Stimulated activated CD4-positive, alpha-beta T cell treated with anti-CD3 and anti-CD28 coated beads, Interleukin-12 subunit alpha, Interleukin-12 subunit beta, amount 100 ng/mL, for 24 hours (primary cell): ENCODE data around the gene NUAK2.

ENCODE experiments used
- DNase-seq, 2 experiments: peaks; one replicate each; pipeline ENCODE4 v3.0.0-alpha.2; 2020; ENCODE audit warnings: low read depth in 2 of 2

The NUAK2 gene

DNA sequence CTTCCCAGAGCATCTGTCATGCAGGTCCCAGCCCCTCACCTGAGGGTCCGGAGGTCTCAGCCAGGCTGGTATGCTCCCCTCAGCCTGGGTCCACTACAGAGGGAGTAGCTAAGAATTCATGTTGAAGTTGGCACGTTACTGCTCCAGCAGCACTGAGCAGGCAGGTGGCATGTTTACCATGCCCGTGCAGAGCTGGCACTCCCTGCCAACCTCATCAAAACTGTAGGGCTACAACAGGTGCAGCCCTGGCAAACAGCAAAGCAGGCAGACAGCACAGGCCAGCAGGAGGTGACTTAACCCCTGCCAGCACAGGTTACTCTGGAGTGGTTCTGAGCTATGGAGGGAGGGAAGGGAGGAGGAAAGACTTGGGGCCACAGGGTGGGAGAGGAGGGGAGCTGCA lies 46.4 kb downstream of the NUAK2 start:
- DNase-seq = no peak

DNA sequence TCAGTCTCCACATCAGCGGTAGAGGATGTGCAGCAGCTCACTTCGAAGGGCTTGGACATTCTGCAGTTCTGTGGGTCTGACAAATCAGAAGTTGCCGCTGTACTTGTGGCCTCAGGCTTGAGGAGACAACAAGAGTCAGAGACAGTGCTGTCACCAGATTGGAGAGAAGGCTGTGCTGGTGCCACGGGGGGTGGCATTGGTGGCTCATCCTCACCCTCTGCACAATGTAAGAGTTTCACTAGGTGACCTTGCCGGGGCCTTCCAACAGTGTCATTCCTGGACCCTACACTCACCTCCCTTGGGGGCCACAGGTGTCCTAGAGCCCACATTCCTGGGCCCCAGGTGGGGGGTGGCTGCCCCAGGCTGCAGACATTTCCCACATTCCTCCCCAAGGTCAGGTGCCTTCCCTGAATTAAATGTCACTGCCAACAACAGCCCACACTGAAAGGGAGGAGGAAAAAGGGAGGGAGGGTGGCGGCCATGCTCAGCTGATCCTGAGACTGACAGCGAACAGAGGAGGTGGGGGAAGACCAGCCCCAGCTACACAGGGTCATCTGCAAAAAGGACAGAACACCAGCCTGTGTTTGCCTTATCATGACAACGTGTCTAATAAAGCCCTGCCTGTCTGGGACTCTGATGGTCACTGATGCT lies 47.4 kb downstream of the NUAK2 start:
- DNase-seq = no peak

DNA sequence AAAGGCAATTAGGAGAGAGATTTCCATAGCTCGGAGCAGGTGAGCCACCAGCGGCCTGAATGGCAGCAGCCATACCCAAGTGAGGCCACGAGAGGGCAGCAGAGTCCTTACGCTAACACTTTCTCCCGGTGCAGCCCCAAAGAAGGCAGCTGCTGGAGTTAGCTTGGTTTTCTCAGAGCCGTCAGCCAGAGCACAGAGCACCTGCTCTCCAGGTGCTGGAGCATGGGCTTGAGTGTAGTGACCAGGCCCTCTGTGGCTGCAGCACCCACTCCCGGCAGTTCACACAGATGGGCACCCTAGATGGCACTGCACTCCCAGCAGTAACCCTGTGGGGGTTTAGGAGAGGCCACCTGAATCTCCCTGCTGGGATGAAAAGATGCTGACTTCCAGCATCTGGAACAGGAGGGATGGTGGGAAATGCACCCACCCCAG lies 48.0 kb downstream of the NUAK2 start:
- DNase-seq = peak; percentile 68 to 77

DNA sequence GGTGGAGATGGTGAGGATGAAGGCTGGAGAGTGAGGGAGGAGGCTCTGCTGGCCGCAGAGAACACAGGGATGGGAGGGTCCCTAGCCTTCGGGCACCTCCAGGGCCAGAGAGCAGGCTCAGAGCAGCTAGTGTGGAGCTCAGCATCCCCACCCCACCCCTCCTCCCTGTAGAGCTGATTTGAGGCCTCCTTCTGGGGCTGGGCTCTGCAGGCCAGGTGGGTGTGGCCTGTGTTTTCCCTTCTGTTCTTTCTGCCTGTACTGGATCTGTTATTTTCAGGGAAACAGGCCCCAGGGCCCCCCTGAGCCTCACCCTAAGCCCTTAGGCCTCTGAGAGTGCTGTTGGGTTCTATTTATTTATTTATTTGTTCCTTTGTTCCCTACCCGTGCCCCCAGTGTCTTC lies 49.0 kb downstream of the NUAK2 start:
- no peak for DNase-seq

DNA sequence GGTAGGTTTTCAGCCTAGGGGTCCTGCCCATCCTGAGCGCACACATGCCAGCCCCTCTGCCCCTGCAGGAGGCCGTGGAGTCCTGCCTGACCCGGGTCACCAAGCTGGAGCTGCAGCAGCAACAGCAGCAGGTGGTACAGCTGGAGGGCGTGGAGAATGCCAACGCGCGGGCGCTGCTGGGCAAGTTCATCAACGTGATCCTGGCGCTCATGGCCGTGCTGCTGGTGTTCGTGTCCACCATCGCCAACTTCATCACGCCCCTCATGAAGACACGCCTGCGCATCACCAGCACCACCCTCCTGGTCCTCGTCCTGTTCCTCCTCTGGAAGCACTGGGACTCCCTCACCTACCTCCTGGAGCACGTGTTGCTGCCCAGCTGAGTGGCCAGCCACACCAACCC lies 49.8 kb downstream of the NUAK2 start:
- DNase-seq = no peak

DNA sequence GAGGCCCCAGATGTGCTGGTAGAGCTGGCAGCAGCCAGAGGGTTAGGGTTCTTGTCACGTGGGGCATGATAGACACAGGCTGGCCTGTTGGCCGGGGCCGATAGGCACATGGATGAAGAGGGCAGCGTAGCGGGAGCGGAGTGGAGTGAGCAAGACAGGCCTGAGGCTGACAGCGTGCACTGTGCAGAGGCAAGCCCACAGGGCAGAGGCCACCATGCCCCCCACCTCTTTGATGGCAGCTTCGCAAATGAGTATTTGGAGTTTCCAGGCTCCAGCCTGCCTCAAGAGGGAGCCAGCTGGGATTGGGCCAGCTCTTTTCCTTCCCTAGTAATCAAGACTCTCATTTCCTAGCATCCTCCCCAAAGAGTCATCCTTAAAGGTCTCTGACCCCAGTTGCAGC lies 50.3 kb downstream of the NUAK2 start:
- no peak for DNase-seq

DNA sequence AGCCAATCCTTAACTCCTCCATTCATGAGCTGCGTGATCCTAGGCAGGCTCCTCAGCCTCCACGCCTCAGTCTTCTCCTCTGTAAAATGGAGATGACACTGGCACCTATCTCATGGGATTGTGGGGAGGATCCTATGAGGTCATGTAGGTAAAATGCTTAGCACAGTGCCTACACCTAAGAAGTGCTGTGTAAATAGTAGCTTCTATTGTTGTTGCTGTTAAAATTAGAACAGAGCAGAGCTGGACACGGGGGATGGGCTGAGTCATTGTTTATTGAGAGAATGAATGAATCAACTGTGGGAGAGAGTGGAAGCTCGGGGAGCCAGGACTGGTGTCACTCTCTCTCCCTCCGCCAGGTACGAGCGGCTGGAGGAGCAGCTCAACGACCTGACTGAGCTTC lies 50.8 kb downstream of the NUAK2 start:
- no peak for DNase-seq

DNA sequence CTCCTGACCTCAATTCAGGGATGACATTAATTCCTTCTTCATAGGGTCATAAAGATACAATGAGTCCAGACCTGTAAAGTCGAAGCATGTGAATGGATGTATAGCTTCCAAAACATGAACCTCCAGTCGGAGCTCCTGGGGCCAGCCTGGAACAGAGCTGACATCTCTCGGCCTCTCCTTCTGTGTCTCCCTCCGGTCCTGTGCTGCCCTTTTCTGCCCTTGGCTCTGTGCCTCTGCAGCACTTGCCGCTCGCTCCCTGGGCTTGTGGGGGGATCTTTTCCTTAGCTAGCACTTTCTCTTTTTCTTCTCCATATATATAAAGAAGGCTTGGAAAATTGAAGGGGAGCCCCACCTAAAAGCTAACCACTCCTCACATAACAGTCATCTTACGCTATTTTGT lies 51.3 kb downstream of the NUAK2 start:
- DNase-seq = no peak

DNA sequence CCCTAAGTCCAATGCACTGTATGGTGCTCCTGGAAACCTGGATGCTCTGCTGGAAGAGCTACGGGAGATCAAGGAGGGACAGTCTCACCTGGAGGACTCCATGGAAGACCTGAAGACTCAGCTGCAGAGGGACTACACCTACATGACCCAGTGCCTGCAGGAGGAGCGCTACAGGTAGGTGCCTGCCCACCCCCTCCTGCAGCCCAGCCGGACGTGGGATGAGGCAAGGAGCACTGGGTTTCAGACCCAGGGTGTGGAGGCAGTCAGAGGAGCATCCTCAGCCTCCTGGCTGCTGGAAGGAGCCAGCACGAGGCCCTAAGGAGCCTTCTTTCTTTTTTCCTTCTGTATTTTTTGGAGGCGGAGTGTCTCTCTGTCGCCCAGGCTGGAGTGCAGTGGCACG lies 51.8 kb downstream of the NUAK2 start:
- no peak for DNase-seq

DNA sequence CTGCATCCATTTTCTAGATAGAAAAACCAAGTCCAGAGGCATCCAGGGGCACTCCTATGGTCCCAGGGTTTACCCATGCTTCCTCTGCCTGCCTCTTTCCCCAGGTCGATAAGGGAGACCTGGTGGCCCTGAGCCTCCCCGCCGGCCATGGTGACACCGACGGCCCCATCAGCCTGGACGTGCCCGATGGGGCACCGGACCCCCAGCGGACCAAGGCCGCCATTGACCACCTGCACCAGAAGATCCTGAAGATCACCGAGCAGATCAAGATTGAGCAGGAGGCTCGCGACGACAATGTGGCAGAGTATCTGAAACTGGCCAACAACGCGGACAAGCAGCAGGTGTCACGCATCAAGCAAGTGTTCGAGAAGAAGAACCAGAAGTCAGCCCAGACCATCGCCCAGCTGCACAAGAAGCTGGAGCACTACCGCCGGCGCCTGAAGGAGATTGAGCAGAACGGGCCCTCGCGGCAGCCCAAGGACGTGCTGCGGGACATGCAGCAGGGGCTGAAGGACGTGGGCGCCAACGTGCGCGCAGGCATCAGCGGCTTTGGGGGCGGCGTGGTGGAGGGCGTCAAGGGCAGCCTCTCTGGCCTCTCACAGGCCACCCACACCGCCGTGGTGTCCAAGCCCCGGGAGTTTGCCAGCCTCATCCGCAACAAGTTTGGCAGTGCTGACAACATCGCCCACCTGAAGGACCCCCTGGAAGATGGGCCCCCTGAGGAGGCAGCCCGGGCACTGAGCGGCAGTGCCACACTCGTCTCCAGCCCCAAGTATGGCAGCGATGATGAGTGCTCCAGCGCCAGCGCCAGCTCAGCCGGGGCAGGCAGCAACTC lies 52.5 kb downstream of the NUAK2 start:
- no peak for DNase-seq

DNA sequence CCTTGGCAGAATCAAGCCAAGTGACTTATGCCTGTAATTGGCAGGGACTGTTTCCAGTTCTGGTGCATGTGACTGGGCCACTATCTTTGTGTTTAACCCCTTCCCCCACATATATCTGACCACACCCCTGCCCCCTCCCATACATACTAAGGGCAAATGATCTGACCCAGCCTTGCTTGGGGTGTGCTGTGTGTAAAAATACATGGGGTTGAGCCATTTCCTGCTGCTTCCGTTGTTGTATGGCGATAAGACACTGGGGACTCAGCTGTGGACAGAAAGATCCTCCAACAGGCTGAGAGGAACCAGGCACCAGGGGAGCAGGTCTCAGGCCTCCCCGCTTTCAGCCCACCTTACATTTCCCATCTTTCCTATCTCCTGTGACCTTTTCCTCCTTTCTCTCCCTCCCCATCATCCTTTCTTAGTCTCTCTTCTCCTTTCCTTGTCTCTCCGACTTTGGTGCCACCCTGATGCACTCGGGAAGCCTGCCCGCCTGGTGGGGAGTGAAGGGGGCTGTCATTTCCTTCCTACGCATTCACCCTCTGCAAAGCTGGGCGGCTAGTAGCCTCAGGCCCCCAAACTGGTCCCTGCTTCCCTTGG lies 54.1 kb downstream of the NUAK2 start:
- no peak for DNase-seq

DNA sequence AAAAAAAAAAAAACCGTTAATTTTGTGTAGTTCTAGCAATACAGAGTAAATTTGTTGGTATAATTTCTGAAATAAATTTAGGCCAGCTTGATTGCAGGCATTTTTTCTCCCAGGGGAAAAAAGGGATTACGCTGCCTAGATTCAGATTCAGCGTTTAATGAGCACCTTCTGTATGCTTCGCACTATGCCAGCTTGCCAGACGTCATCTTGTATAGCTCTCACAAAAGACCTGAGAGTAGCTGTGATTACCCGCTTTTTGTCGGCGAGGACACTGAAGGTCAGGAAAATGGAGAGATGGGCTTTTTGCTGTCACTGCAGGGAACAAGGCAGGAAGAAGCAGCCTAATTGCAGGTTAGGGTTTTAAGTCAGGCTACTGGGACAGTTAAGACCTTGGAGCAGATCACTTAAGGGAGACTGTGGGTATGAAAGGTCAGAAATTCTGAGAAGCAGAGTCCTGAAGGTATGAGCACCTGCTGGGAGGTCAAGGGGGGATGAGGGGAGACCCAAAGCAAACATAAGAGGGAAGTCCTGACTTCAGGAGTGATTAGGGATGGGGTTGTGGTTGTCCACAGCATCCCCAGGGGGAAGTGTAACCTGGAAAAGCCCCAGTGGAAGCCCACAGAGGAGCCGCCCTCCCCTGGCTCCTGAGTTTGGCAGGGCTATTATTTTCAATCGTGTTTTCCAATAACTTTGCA lies 54.8 kb downstream of the NUAK2 start:
- no peak for DNase-seq

DNA sequence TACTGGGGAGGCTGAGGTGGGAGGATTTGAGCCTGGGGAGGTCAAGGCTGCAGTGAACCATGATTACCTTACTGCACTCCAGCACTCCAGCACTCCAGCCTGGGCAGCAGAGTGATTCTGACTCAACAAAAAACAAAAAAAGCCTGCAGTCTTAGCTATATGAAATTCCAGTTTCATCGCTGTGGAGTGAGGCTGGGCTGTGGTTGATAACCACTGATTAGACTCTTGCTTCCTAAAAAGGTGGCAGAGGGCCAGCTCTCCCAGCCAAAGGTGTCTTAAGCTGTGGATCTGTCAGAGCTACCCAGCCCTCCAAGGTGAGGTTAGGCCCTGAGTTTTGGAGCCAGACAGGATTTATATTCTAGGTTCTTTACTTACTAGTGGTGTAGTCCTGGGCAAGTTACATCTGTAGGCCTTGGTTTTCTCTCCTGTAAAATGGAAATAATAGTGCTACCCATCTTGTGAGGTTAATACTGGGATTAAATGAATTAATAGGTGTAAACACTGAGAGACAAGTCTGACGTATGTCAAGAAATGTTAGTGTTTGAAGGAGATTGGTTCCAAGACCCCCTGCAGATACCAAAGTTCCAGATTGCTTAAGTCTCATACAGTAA lies 57.9 kb downstream of the NUAK2 start:
- no peak for DNase-seq

DNA sequence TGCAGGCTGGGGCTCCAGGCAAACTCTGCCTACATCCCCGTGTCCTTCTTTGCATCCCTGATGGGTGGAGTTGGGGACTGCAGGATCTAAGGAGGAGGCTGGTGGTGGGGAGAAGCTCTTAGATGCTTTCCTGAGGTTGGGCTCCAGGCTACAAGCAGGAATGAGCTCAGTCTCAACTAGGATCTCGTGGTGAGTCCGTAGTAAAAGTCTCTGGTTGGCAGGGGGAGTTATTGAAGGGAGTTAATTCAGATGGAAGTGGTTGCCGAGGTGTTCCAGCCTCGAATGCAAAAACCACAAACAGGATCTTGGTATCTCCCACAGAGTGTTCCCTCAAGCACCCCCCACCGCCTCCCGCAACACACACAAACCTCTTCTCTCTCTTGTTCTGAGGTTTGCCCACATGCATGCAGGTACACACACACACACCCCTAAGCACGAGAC lies 58.8 kb downstream of the NUAK2 start:
- no peak for DNase-seq

DNA sequence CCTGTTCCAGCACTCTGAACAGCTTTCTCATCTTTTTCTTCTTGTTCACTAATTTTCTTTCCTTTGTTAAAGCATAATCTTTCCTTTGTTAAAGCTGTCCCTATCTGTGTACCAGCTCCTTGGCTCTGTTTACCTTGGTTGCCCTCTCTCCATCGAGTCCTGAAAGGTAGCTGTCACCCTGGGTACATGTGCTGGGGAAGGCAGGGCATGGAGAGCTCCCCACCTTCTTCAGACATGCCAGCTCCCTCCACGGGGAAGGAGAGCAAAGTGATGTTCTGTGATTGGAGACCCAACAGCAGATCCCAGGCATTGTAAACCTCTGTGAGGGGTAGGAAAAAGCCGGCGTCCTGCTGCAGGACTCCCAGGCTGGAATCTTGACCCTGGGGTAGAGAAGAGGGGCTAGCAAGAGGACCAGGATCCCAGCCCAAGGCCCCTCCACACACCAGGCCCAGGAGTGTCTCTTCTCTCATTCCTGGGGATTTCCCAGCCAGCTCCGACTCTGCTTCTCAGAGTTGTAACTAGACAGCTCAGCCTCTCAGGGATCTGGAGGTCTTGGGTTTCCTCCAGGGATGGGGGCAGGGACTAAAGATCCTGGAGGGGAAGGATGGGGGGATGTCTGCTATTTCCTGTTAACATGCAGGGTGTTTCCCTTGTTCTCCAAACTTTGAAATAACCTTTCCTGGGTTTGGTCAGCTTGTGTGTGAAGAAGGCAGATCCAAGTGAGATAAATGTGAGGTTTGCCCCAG lies 59.4 kb downstream of the NUAK2 start:
- no peak for DNase-seq

DNA sequence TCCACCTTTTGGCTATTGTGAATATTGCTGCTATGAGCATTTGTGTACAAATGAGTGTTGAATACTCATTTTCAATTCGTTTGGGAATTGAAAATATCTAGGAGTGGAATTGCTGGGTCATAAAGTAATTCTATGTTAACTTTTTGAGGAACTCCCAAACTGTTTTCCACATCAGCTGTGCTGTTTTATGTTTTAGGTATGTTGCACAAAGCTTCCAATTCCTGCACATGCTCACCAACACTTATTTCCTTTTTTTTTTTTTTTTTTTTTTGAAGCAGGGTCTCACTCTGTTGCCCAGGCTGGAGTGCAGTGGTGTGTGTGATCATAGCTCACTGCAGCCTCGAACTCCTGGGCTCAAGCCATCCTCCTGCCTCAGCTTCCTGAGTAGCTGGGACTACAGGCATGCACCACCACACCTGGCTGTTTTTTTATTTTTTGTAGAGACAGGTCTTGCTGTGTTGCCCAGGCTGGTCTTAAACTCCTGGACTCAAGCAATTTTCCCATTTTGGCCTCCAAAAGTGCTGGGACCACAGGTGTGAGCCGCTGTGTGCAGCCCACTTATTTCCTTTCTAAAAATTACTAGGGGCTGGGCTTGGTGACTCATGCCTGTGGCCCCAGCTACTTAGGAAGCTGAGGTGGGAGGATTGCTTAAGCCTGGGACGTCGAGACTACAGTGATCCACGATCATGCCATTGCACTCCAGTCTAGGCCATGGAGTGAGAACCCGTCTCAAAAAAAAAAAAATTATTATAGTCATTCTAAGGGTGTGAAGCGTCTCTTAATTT lies 60.4 kb downstream of the NUAK2 start:
- DNase-seq = no peak

DNA sequence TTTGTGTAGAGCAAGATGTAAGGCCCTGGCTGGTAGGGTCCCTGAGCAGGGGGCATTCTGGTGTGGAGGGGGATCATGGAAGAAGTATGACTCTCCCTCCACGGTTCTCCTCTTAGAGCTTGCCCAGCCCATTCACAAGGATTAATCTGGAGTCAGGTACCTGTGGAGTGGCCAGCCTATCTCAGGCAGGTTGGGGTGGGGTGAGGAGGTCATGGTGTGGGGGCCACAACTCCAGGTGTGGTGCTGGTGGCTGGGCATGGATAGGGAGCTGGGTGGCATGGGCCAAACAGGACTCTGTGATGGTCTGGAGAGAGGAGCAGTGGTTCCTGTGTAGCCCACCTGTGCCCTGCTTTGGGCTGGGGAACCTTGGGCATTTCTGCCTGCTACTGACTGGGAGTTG lies 61.5 kb downstream of the NUAK2 start:
- no peak for DNase-seq

DNA sequence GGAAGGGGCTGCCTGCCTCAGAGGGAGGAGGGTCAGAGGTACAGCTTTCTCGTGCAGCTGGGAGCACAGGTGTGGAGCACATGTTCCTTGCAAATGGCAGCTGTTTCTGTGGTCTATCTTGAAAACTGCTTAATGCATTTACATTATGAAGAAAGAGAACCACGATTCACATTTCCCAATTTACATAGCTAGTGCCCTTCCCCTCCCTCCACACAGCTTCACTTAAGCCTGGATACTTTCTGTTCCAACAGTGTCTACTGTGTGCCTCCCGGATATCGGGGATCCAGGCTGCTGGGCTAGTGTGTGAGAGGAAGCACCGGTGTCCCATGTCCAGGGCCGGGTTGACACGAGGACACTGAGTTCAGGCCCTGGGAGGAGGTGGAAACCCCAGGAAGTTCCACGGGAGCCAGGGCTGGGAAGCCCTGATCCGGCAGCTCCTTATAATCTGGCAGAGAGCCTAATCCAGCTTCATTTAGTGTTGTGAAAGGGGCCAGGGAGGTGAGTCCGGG lies 62.2 kb downstream of the NUAK2 start:
- DNase-seq = no peak

DNA sequence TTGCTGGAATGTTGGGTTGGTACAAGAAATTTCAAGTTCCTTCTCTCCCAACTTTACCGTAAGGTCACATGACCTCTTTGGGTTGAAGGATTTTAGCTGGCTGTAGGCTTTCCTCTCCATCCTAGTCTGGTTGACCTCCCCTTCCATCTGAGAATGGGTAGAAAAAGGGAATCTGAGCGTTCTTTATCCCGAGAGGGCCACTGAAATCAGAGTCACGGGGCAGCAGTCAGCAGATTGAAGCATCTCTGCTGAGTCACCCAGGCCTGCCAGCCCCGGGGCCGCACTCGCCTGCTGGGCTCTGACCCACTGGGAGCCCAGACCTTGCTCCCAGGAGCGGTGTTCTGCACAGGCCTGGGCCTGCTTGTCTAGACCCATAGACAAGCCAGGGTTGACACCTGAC lies 62.8 kb downstream of the NUAK2 start:
- no peak for DNase-seq

DNA sequence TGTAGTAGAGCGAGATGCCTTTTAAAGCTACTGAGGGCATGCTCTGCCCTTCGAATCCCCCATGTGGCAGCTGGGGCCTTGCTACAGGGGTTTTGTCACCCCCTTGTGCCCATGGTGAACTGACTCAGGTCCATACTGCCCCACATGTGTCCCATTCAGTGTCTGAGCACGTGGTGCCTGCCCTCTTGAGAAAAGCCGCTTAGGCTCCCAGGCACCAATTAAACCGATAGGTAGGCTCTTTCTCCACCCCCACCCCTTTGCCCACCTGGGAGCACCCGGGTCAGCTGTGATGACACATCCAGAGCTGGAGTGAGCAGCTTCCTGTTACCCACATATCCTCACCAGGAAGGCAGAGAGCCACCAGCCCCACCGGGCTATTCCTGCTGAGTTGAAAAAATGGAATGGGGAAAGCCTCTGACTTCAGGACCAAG lies 63.3 kb downstream of the NUAK2 start:
- DNase-seq = no peak
